A673 (cell line): ENCODE results near the gene GNAI2. TPM values are rescaled to one million over a fixed set of nuclear protein-coding genes. Genes with fewer than 3 reads are reported as not detected.

Experiments
- BruUV-seq: library from RNA; stranded (reverse); fragments of 400-500 nt; replicated peaks from 2 replicates; lab custom pipeline; 2021; lab: Mats Ljungman, UMichigan
- CTCF ChIA-PET: fragments of 300-600 bp; sonication (Branson Sonifier 250); formaldehyde crosslinking; loops from one replicate; lab custom pipeline; 2022; ENCODE audit warnings: antibody characterized with exemption; lab: Charles Lee
- POLR2A ChIA-PET: fragments of 300-600 bp; sonication (Branson Sonifier 250); formaldehyde crosslinking; loops from one replicate; lab custom pipeline; 2022; ENCODE audit warnings: antibody characterized with exemption; ENCODE audit not compliant: low non-redundant PET; lab: Charles Lee
- DNase-seq: peaks from one replicate; pipeline ENCODE4 v3.0.0-alpha.2; 2015; ENCODE audit warnings: low spot score
- H3K27ac ChIP-seq: fragments of 200-600 bp; sonication (generic); 2 replicates; pipeline ENCODE4 v1.5.1; 2016; ENCODE audit warnings: mixed run types, low read depth, mild to moderate bottlenecking, mixed read lengths, antibody characterized with exemption, low read length; ENCODE audit not compliant: poor library complexity, severe bottlenecking
- H3K27me3 ChIP-seq: fragments of 200-600 bp; sonication (generic); replicated peaks from 2 replicates; pipeline ENCODE4 v1.6.1; 2017; ENCODE audit warnings: mixed run types, low read depth, mild to moderate bottlenecking, mixed read lengths, antibody characterized with exemption, low read length; ENCODE audit not compliant: insufficient read depth, poor library complexity
- H3K36me3 ChIP-seq: fragments of 200-600 bp; sonication (generic); 2 replicates; pipeline ENCODE4 v1.6.1; 2016; ENCODE audit warnings: mixed run types, mild to moderate bottlenecking, mixed read lengths, antibody characterized with exemption, low read length; ENCODE audit not compliant: insufficient read depth, poor library complexity, severe bottlenecking
- H3K4me1 ChIP-seq: fragments of 200-600 bp; sonication (generic); 2 replicates; pipeline ENCODE4 v1.6.1; 2017; ENCODE audit warnings: mixed run types, mild to moderate bottlenecking, mixed read lengths, antibody characterized with exemption, low read length; ENCODE audit not compliant: insufficient read depth, poor library complexity, severe bottlenecking
- H3K4me3 ChIP-seq: fragments of 200-600 bp; sonication (generic); 2 replicates; pipeline ENCODE4 v1.5.1; 2016; ENCODE audit warnings: low read depth, mixed run types, mild to moderate bottlenecking, mixed read lengths, low read length; ENCODE audit not compliant: poor library complexity, severe bottlenecking
- H3K9me3 ChIP-seq: fragments of 200-600 bp; sonication (generic); 2 replicates; pipeline ENCODE4 v1.6.1; 2016; ENCODE audit warnings: mixed run types, low read depth, mild to moderate bottlenecking, mixed read lengths, antibody characterized with exemption, low read length; ENCODE audit not compliant: poor library complexity, severe bottlenecking
- EZH2 ChIP-seq: fragments of 200-600 bp; sonication (generic); IDR thresholded peaks from 2 replicates; pipeline ENCODE4 v1.6.1; 2017; ENCODE audit warnings: borderline replicate concordance, low read depth, mild to moderate bottlenecking, mixed read lengths, antibody characterized with exemption, low read length; ENCODE audit not compliant: poor library complexity, severe bottlenecking
- intact Hi-C: fragments of 100-400 bp; cut with micrococcal nuclease; formaldehyde crosslinking; loops from one replicate; pipeline ENCODE4 v1.10.0; 2022; ENCODE audit not compliant: unreplicated experiment
- total RNA-seq: library from RNA; stranded (reverse); gene quantifications from 2 replicates; pipeline ENCODE4 v1.2.3, GENCODE V29; 2021
- TF ChIP-seq, protein P1 (sequence below): fragments of 300-800, 200-600 bp; sonication (generic); conservative IDR thresholded peaks from 2 replicates; pipeline ENCODE4 v1.5.1; 2017; ENCODE audit warnings: low read depth, mild to moderate bottlenecking, antibody characterized with exemption, low read length, moderate library complexity, mixed read lengths

The GNAI2 gene
- total RNA-seq, 1 experiment from 2014 or later: 115 TPM

DNA sequence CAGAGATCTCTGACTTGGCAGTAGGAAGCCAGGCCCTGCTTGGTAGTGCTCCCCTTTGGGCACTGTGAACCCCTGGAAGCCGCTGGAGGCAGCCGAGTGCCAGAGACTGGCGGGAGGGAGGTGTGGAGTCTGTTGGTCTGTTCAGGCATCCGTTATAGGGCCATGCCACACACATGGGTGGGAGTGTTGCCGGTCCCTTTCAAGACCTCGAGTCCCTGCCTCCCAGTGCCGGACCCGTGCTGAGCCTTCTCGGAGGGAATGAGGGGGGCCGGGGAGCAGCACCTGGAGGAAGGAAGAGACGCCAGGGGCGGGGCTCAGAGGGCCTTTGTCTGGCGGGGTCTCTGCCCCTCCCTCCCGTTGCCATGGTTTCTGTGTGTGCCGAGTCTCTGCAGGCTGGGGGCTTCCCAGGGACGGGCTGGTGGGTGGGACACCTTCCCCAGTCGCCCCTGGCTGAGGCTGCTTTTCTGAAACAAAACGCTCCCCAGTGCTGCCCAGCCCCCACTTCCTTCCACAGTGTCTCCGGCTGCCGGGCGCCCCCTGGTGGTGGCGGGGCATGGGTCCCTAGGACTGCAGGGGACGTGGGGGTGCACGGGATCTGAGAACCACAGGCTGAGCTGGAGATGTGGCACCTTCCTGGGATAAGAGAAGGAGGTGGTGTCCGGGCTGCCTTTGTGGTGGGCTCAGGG is 10.0 kb downstream of the GNAI2 start:
- Histone ChIP-seq H3K9me3 (no peaks in the 10 kb centered on the region), H3K27ac (peak overlapping the region; percentile 74), H3K4me3 (peak overlapping the region; percentile 42), H3K4me1 (peaks cover 18% of the 10 kb centered on the region), H3K27me3 (no peaks in the 10 kb centered on the region), H3K36me3 (no peaks in the 10 kb centered on the region)
- DNase-seq: peak; percentile 85
- ChIA-PET POLR2A (no interaction called here), CTCF (interaction anchor here (0.8 to 1.5 kb wide), 5 partner anchors 10 to 51 kb away, joined by 3 to 17 read pairs (median 4); partner anchors contain the start of gene GNAI2)
- intact Hi-C loops: loop anchor here (1.0 kb wide), 1 partner anchor 19 kb away; no protein-coding TSS in a partner anchor
- no TSS peak for BruUV-seq
- TF ChIP-seq, protein P1, sequence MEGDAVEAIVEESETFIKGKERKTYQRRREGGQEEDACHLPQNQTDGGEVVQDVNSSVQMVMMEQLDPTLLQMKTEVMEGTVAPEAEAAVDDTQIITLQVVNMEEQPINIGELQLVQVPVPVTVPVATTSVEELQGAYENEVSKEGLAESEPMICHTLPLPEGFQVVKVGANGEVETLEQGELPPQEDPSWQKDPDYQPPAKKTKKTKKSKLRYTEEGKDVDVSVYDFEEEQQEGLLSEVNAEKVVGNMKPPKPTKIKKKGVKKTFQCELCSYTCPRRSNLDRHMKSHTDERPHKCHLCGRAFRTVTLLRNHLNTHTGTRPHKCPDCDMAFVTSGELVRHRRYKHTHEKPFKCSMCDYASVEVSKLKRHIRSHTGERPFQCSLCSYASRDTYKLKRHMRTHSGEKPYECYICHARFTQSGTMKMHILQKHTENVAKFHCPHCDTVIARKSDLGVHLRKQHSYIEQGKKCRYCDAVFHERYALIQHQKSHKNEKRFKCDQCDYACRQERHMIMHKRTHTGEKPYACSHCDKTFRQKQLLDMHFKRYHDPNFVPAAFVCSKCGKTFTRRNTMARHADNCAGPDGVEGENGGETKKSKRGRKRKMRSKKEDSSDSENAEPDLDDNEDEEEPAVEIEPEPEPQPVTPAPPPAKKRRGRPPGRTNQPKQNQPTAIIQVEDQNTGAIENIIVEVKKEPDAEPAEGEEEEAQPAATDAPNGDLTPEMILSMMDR: peak; percentile 85
- no peak for TF ChIP-seq EZH2

DNA sequence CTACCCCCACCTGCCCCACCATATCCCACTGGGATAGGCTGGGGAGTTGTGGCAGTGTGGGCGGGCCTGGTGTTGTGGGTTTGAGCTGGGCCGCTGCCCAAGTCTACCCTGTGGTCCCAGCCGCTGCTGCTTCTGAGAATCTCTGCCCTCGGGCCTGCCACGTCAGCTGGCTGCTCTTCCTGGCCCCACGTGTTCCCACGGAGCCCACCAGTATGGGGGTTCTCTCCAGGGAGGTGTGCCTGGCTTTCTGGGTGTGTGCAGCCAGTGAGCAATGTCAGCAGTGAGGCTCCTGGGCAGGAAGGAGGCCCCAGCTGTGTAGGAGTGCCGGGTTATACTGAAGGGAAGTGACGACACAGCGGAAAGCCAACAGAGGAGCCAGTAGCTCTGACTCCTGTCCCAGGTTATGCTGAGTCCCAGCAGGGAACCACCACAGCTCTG is 10.5 kb downstream of the GNAI2 start:
- TF ChIP-seq, protein P1: 0 out of 2 replicates have a peak, but pooled peaks have one; percentile 2
- no peak for TF ChIP-seq EZH2
- intact Hi-C loops: loop anchor here (1.0 kb wide), 1 partner anchor 19 kb away; no protein-coding TSS in a partner anchor
- ChIA-PET CTCF (interaction anchor here (0.8 to 1.5 kb wide), 5 partner anchors 11 to 52 kb away, joined by 3 to 17 read pairs (median 4); partner anchors contain the start of gene GNAI2), POLR2A (no interaction called here)
- Histone ChIP-seq H3K27me3 (no peaks in the 10 kb centered on the region), H3K4me1 (peaks cover 14% of the 10 kb centered on the region), H3K36me3 (no peaks in the 10 kb centered on the region), H3K4me3 (peak overlapping the region; percentile 42), H3K27ac (peak overlapping the region; percentile 74), H3K9me3 (no peaks in the 10 kb centered on the region)
- peak; percentile 39 for DNase-seq
- no TSS peak for BruUV-seq

- intact Hi-C loops: no loop called here
- BruUV-seq: no TSS peak
- no peak overlapping the region for H3K27ac ChIP-seq
- CTCF ChIA-PET: no interaction called here
- TF ChIP-seq EZH2: no peak
- TF ChIP-seq, protein P1: no peak
- no peaks in the 10 kb centered on the region for H3K36me3 ChIP-seq
- H3K4me1 ChIP-seq: peaks cover 9% of the 10 kb centered on the region
- H3K4me3 ChIP-seq: no peak overlapping the region
- H3K27me3 ChIP-seq: no peaks in the 10 kb centered on the region
- DNase-seq: no peak
- POLR2A ChIA-PET: no interaction called here
- H3K9me3 ChIP-seq: no peaks in the 10 kb centered on the region
These were observed 12.4 kb downstream of the GNAI2 start for GRCh38 chr3:50248387-50248786.
